Endothelial cell of umbilical vein (primary cell): Measurements from ENCODE around the gene CYBA. TPM values are rescaled to one million over a fixed set of nuclear protein-coding genes. Genes with fewer than 3 reads are reported as not detected.

Experiments used
- BruUV-seq: library from RNA; stranded (reverse); fragments of 400-500 nt; replicated peaks from 2 replicates; lab custom pipeline; 2021; lab: Mats Ljungman, UMichigan
- CTCF ChIA-PET: fragments of 300-600, 350-600 bp; sonication (Branson Sonifier 250); formaldehyde crosslinking; loops from one replicate; lab custom pipeline; 2021; ENCODE audit warnings: antibody characterized with exemption, inconsistent platforms; lab: Charles Lee
- POLR2A ChIA-PET: fragments of 300-600, 350-600 bp; sonication (Branson Sonifier 250); formaldehyde crosslinking; loops from one replicate; lab custom pipeline; 2021; ENCODE audit warnings: antibody characterized with exemption, inconsistent platforms; lab: Charles Lee
- DNase-seq: peaks from one replicate; pipeline ENCODE4 v3.0.0-alpha.2; 2011; ENCODE audit warnings: low read depth, low spot score
- FAIRE-seq: peaks from 2 replicates; lab custom pipeline; 2011; peaks lifted over from hg19 to GRCh38; lab: Jason Lieb, UNC
- H2AFZ ChIP-seq: 2 replicates; pipeline ENCODE4 v1.6.0; 2012; ENCODE audit warnings: low read depth, low read length, control low read depth, inconsistent platforms
- H3K27ac ChIP-seq: 2 replicates; pipeline ENCODE4 v1.5.1; 2011; ENCODE audit warnings: low read depth, mild to moderate bottlenecking, control low read depth, low read length, moderate library complexity; ENCODE audit not compliant: insufficient read depth
- H3K27me3 ChIP-seq, 2 experiments: 2 replicates each; pipeline versions ENCODE4 v1.6.0 to v1.6.1; 2011; ENCODE audit warnings: low read length in 2 of 2, mixed read lengths in 1 of 2; ENCODE audit not compliant: control insufficient read depth in 2 of 2, insufficient read depth in 2 of 2
- H3K36me3 ChIP-seq, 2 experiments: 2 replicates in 1 of 2; 3 replicates in 1 of 2; pipeline ENCODE4 v1.5.1; 2011; ENCODE audit warnings: low read length in 2 of 2, mild to moderate bottlenecking in 1 of 2, moderate library complexity in 1 of 2; ENCODE audit not compliant: control insufficient read depth in 2 of 2, insufficient read depth in 2 of 2; ENCODE audit errors: extremely low read depth in 1 of 2
- H3K4me1 ChIP-seq: 3 replicates; pipeline ENCODE4 v1.5.1; 2011; ENCODE audit warnings: mild to moderate bottlenecking, low read length; ENCODE audit not compliant: control insufficient read depth, insufficient read depth; ENCODE audit errors: extremely low read depth
- H3K4me2 ChIP-seq: 2 replicates; pipeline ENCODE4 v1.6.1; 2011; ENCODE audit warnings: low read length, control low read depth, mixed read lengths; ENCODE audit not compliant: insufficient read depth
- H3K4me3 ChIP-seq, 3 experiments: fragments of 200-600 bp in 1 of 3; sonication (generic), shearing (Covaris generic) in 1 of 3; replicated peaks in 1 of 3; 2 replicates each; pipeline ENCODE4 v1.5.1; 2011 to 2016; ENCODE audit warnings: control low read depth in 3 of 3, low read length in 3 of 3, mild to moderate bottlenecking in 2 of 3, inconsistent platforms in 1 of 3, low read depth in 1 of 3, moderate library complexity in 1 of 3; ENCODE audit not compliant: insufficient read depth in 1 of 3
- H3K79me2 ChIP-seq: 2 replicates; pipeline ENCODE4 v1.6.0; 2012; ENCODE audit warnings: low read length, inconsistent platforms; ENCODE audit not compliant: control insufficient read depth, insufficient read depth
- H3K9ac ChIP-seq: replicated peaks from 2 replicates; pipeline ENCODE3; 2011; ENCODE audit warnings: low read length, control low read depth; ENCODE audit not compliant: insufficient read depth; ENCODE audit errors: extremely low read depth
- H3K9me1 ChIP-seq: replicated peaks from 3 replicates; pipeline ENCODE4 v1.6.0; 2011; ENCODE audit warnings: mild to moderate bottlenecking, low read length; ENCODE audit not compliant: control insufficient read depth, insufficient read depth; ENCODE audit errors: extremely low read depth
- H3K9me3 ChIP-seq: replicated peaks from 2 replicates; pipeline ENCODE4 v1.5.1; 2012; ENCODE audit warnings: low read length, inconsistent platforms; ENCODE audit not compliant: control insufficient read depth, insufficient read depth
- H4K20me1 ChIP-seq: replicated peaks from 2 replicates; pipeline ENCODE3; 2011; ENCODE audit warnings: mild to moderate bottlenecking, low read length; ENCODE audit not compliant: control insufficient read depth, insufficient read depth; ENCODE audit errors: extremely low read depth
- CTCF ChIP-seq, 2 donors: IDR thresholded peaks; 1 replicate in 1 of 2; 2 replicates in 1 of 2; pipeline ENCODE4 v1.5.1; 2011; ENCODE audit warnings: low read length in 2 of 2, mild to moderate bottlenecking in 2 of 2, moderate library complexity in 2 of 2, control low read depth in 1 of 2, inconsistent platforms in 1 of 2, low read depth in 1 of 2; ENCODE audit not compliant: insufficient read depth in 1 of 2; ENCODE audit errors: extremely low read depth in 1 of 2
- FOS ChIP-seq: IDR thresholded peaks from 2 replicates; pipeline ENCODE4 v1.6.1; 2011; ENCODE audit warnings: mild to moderate bottlenecking, low read length, moderate library complexity, borderline replicate concordance; ENCODE audit not compliant: insufficient read depth
- JUN ChIP-seq: IDR thresholded peaks from 2 replicates; pipeline ENCODE4 v1.6.1; 2011; ENCODE audit warnings: borderline replicate concordance, low read depth; ENCODE audit not compliant: insufficient read length, insufficient read depth
- MYC ChIP-seq: IDR thresholded peaks from one replicate; pipeline ENCODE4 v1.6.1; 2011; ENCODE audit warnings: mild to moderate bottlenecking, low read depth, low read length
- dilution Hi-C: fragments of 300-500 bp; cut with MboI; formaldehyde crosslinking; loops from one replicate; pipeline ENCODE4 v1.15.0; 2019; ENCODE audit warnings: low sequenced_read_pairs; ENCODE audit not compliant: extremely low pct_ligation_motif_present
- intact Hi-C: fragments of 100-400 bp; cut with micrococcal nuclease; formaldehyde crosslinking; loops from one replicate; pipeline ENCODE4 v1.10.0; 2022
- polyA plus RNA-seq, 4 experiments: library from polyadenylated mRNA; depleted of rRNA in 3 of 4; stranded (reverse) in 3 of 4; unstranded in 1 of 4; fragments of >200 nt; gene quantifications; 2 replicates each; pipeline versions ENCODE4 v1.2.1 to v1.2.3, GENCODE V29; 2011 to 2012; ENCODE audit warnings: missing spikeins in 1 of 4
- total RNA-seq: library from RNA; stranded (reverse); gene quantifications from 2 replicates; pipeline ENCODE4 v1.2.3, GENCODE V29; 2021
- TF ChIP-seq, protein P1 (sequence below): IDR thresholded peaks from 2 replicates; pipeline ENCODE4 v1.6.1; 2011; ENCODE audit not compliant: insufficient read depth, insufficient read length

Gene CYBA
- total and polyA plus RNA-seq, 2 donors (not counting 3 experiments of a cell fraction or from before 2014, with no cell fraction given), result 37.0 to 77.3 TPM

- ChIA-PET POLR2A (no interaction called here), CTCF (no interaction called here)
- TF ChIP-seq FOS (no peak), MYC (no peak), JUN (no peak), CTCF (IDR thresholded peaks at IDR 0.05; ENCODE audit: extremely low read depth in 1 of 2, insufficient read depth in 1 of 2, low read depth in 1 of 2, low read length in 2 of 2) (no peak)
- TF ChIP-seq, protein P1, sequence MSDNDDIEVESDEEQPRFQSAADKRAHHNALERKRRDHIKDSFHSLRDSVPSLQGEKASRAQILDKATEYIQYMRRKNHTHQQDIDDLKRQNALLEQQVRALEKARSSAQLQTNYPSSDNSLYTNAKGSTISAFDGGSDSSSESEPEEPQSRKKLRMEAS, result no peak
- DNase-seq (no peak), FAIRE-seq (no peak)
- H4K20me1 ChIP-seq, result no peaks in the 10 kb centered on the region
- no peak overlapping the region for H3K9ac ChIP-seq
- H3K4me1 ChIP-seq, result no peaks in the 10 kb centered on the region
- no peaks in the 10 kb centered on the region for H3K79me2 ChIP-seq
- no TSS peak for BruUV-seq
- no peaks in the 10 kb centered on the region for H3K9me1 ChIP-seq
- no peak overlapping the region for H3K4me2 ChIP-seq
- no peak overlapping the region for H2AFZ ChIP-seq
- H3K27me3 ChIP-seq, result peaks cover 9 to 19% of the 10 kb centered on the region in 2 experiments
- no peaks in the 10 kb centered on the region for H3K9me3 ChIP-seq
- intact Hi-C loops, result no loop called here
- no peak overlapping the region for H3K27ac ChIP-seq
- no peak overlapping the region for H3K4me3 ChIP-seq
- dilution Hi-C loops, result no loop called here
- H3K36me3 ChIP-seq, result no peaks in the 10 kb centered on the region
Measured at GRCh38 chr16:88640498-88641247, 10.2 kb downstream of the CYBA start.
